Measurements from ENCODE around the gene NOX3.

The NOX3 gene

GRCh38 chr6:155429321-155429893 lies 26.2 kb downstream of the NOX3 start:
- no peaks in the 10 kb centered on the region for H3K9me3 Mint-ChIP-seq
- no peak overlapping the region for H3K4me3 Mint-ChIP-seq
- no peaks in the 10 kb centered on the region for H3K27me3 Mint-ChIP-seq
- H3K4me1 Mint-ChIP-seq, result no peaks in the 10 kb centered on the region
- no peak overlapping the region for H3K27ac Mint-ChIP-seq
- no peaks in the 10 kb centered on the region for H3K36me3 Mint-ChIP-seq
- ATAC-seq, result no peak

GRCh38 chr6:155426408-155426945 lies 29.2 kb downstream of the NOX3 start:
- no peak for ATAC-seq
- Mint-ChIP-seq H3K36me3 (no peaks in the 10 kb centered on the region), H3K4me3 (no peak overlapping the region), H3K27me3 (no peaks in the 10 kb centered on the region), H3K27ac (peak overlapping the region; percentile 9), H3K9me3 (no peaks in the 10 kb centered on the region), H3K4me1 (peaks cover 5% of the 10 kb centered on the region)

- Mint-ChIP-seq H3K9me3 (no peaks in the 10 kb centered on the region), H3K36me3 (no peaks in the 10 kb centered on the region), H3K4me3 (no peak overlapping the region), H3K27me3 (no peaks in the 10 kb centered on the region), H3K27ac (no peak overlapping the region), H3K4me1 (peaks cover 27% of the 10 kb centered on the region)
- no peak for ATAC-seq
These were observed 31.5 kb downstream of the NOX3 start for GRCh38 chr6:155424181-155424580.

GRCh38 chr6:155422635-155423034 lies 33.0 kb downstream of the NOX3 start:
- no peaks in the 10 kb centered on the region for H3K36me3 Mint-ChIP-seq
- H3K4me3 Mint-ChIP-seq, result no peak overlapping the region
- H3K27ac Mint-ChIP-seq, result no peak overlapping the region

GRCh38 chr6:155420492-155420891 lies 35.1 kb downstream of the NOX3 start:
- no peak overlapping the region for H3K4me3 Mint-ChIP-seq
- peak overlapping the region; percentile 91 for H3K27ac Mint-ChIP-seq
- H3K27me3 Mint-ChIP-seq, result no peaks in the 10 kb centered on the region
- H3K36me3 Mint-ChIP-seq, result no peaks in the 10 kb centered on the region
- no peak for ATAC-seq
- H3K9me3 Mint-ChIP-seq, result no peaks in the 10 kb centered on the region
- H3K4me1 Mint-ChIP-seq, result peaks cover 49% of the 10 kb centered on the region

More at GRCh38 chr6:155422635-155423034, 33.0 kb downstream of the NOX3 start:
- Mint-ChIP-seq H3K9me3 (no peaks in the 10 kb centered on the region), H3K27me3 (no peaks in the 10 kb centered on the region), H3K4me1 (peaks cover 42% of the 10 kb centered on the region)
- no peak for ATAC-seq

GRCh38 chr6:155419161-155419560 lies 36.5 kb downstream of the NOX3 start:
- H3K4me1 Mint-ChIP-seq, result peaks cover 49% of the 10 kb centered on the region
- ATAC-seq, result no peak
- H3K27ac Mint-ChIP-seq, result peak overlapping the region; percentile 91
- H3K4me3 Mint-ChIP-seq, result no peak overlapping the region
- H3K27me3 Mint-ChIP-seq, result no peaks in the 10 kb centered on the region
- H3K9me3 Mint-ChIP-seq, result no peaks in the 10 kb centered on the region
- no peaks in the 10 kb centered on the region for H3K36me3 Mint-ChIP-seq

GRCh38 chr6:155418017-155418761 lies 37.5 kb downstream of the NOX3 start:
- Mint-ChIP-seq H3K4me1 (peaks cover 49% of the 10 kb centered on the region), H3K27ac (peak overlapping the region; percentile 91), H3K27me3 (no peaks in the 10 kb centered on the region), H3K4me3 (peak overlapping the region; percentile 66), H3K36me3 (no peaks in the 10 kb centered on the region), H3K9me3 (no peaks in the 10 kb centered on the region)
- ATAC-seq, result peak; percentile 82

- Mint-ChIP-seq H3K4me3 (peak overlapping the region; percentile 66), H3K36me3 (no peaks in the 10 kb centered on the region), H3K9me3 (no peaks in the 10 kb centered on the region), H3K27me3 (no peaks in the 10 kb centered on the region), H3K4me1 (peaks cover 49% of the 10 kb centered on the region), H3K27ac (peak overlapping the region; percentile 91)
- ATAC-seq, result no peak
These were observed 38.2 kb downstream of the NOX3 start for GRCh38 chr6:155417454-155417853.

GRCh38 chr6:155415953-155416352 lies 39.7 kb downstream of the NOX3 start:
- Mint-ChIP-seq H3K27ac (peak overlapping the region; percentile 40), H3K9me3 (no peaks in the 10 kb centered on the region), H3K36me3 (no peaks in the 10 kb centered on the region), H3K27me3 (no peaks in the 10 kb centered on the region), H3K4me1 (peaks cover 39% of the 10 kb centered on the region), H3K4me3 (no peak overlapping the region)
- ATAC-seq, result no peak

GRCh38 chr6:155414049-155414448 lies 41.6 kb downstream of the NOX3 start:
- no peaks in the 10 kb centered on the region for H3K9me3 Mint-ChIP-seq
- H3K36me3 Mint-ChIP-seq, result no peaks in the 10 kb centered on the region
- no peaks in the 10 kb centered on the region for H3K27me3 Mint-ChIP-seq
- H3K4me1 Mint-ChIP-seq, result peaks cover 21% of the 10 kb centered on the region
- no peak overlapping the region for H3K27ac Mint-ChIP-seq
- no peak overlapping the region for H3K4me3 Mint-ChIP-seq
- ATAC-seq, result no peak

GRCh38 chr6:155412335-155412734 lies 43.3 kb downstream of the NOX3 start:
- Mint-ChIP-seq H3K27ac (no peak overlapping the region), H3K27me3 (no peaks in the 10 kb centered on the region), H3K4me3 (no peak overlapping the region), H3K9me3 (no peaks in the 10 kb centered on the region), H3K36me3 (no peaks in the 10 kb centered on the region), H3K4me1 (peaks cover 4% of the 10 kb centered on the region)
- ATAC-seq, result no peak

- no peaks in the 10 kb centered on the region for H3K9me3 Mint-ChIP-seq
These were observed 44.2 kb downstream of the NOX3 start for GRCh38 chr6:155411154-155412052.

GRCh38 chr6:155409391-155409790 lies 46.2 kb downstream of the NOX3 start:
- Mint-ChIP-seq H3K36me3 (no peaks in the 10 kb centered on the region), H3K27ac (no peak overlapping the region), H3K9me3 (no peaks in the 10 kb centered on the region), H3K27me3 (no peaks in the 10 kb centered on the region), H3K4me1 (peaks cover 7% of the 10 kb centered on the region), H3K4me3 (no peak overlapping the region)
- no peak for ATAC-seq

More at GRCh38 chr6:155411154-155412052, 44.2 kb downstream of the NOX3 start:
- Mint-ChIP-seq H3K27me3 (no peaks in the 10 kb centered on the region), H3K4me3 (no peak overlapping the region), H3K36me3 (no peaks in the 10 kb centered on the region), H3K27ac (no peak overlapping the region), H3K4me1 (no peaks in the 10 kb centered on the region)
- no peak for ATAC-seq

GRCh38 chr6:155408981-155409380 lies 46.7 kb downstream of the NOX3 start:
- H3K36me3 Mint-ChIP-seq, result no peaks in the 10 kb centered on the region
- no peak overlapping the region for H3K4me3 Mint-ChIP-seq
- no peaks in the 10 kb centered on the region for H3K9me3 Mint-ChIP-seq
- no peak for ATAC-seq
- peaks cover 7% of the 10 kb centered on the region for H3K4me1 Mint-ChIP-seq
- no peak overlapping the region for H3K27ac Mint-ChIP-seq
- no peaks in the 10 kb centered on the region for H3K27me3 Mint-ChIP-seq

- no peaks in the 10 kb centered on the region for H3K9me3 Mint-ChIP-seq
These were observed 47.4 kb downstream of the NOX3 start for GRCh38 chr6:155408231-155408630.

More at GRCh38 chr6:155408231-155408630, 47.4 kb downstream of the NOX3 start:
- Mint-ChIP-seq H3K4me3 (no peak overlapping the region), H3K36me3 (no peaks in the 10 kb centered on the region), H3K4me1 (peaks cover 7% of the 10 kb centered on the region), H3K27ac (no peak overlapping the region), H3K27me3 (no peaks in the 10 kb centered on the region)
- ATAC-seq, result no peak

All from stimulated activated memory B cell treated with anti-CD40 and anti-IgM and Interleukin-4, amounts not matched to agents 10 μg/mL and 1 μg/mL and 100 μg/mL, for 72 hours (primary cell).